BE2C (cell line): ENCODE results near the gene PRCD.

ENCODE experiments used
- DNase-seq: peaks from one replicate; pipeline ENCODE4 v3.0.0-alpha.2; 2020
- H3K27me3 ChIP-seq: fragments of 250-450 bp; sonication (Bioruptor Pico); 2 replicates; pipeline ENCODE4 v1.5.1; 2020; ENCODE audit warnings: mild to moderate bottlenecking
- H3K36me3 ChIP-seq: fragments of 250-450 bp; sonication (Bioruptor Pico); 2 replicates; pipeline ENCODE4 v1.5.1; 2020; ENCODE audit warnings: mild to moderate bottlenecking
- H3K4me1 ChIP-seq: fragments of 250-450 bp; sonication (Bioruptor Pico); 2 replicates; pipeline ENCODE4 v1.5.1; 2020
- H3K4me3 ChIP-seq: 2 replicates; pipeline ENCODE4 v1.5.1; 2011; ENCODE audit warnings: low read depth, low read length
- H3K9me3 ChIP-seq: fragments of 250-450 bp; sonication (Bioruptor Pico); 2 replicates; pipeline ENCODE4 v1.5.1; 2020
- TF ChIP-seq, protein P1 (sequence below): IDR thresholded peaks from 2 replicates; pipeline ENCODE4 v1.5.1; 2012; ENCODE audit warnings: mild to moderate bottlenecking, low read depth, low read length

Gene PRCD

DNA sequence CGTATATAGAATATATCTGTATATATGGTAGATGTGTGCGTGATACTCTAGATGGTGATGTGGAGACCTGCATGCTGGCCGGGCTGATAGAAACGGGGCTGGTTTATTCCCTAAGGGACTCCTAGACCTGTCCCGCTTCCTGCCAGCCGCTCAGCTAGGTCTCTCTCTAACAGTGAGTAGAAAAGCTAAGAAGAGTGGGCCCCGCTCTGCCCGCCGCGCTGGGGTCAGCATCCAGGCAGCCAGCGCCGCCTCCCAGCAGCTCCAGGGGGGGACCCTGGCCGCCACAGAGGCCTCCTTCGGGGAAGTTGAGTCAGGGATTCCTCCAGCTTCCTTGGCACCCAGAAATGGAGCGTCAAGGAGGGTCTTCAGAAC, 11.7 kb upstream of the PRCD start:
- peaks cover 67% of the 10 kb centered on the region for H3K4me1 ChIP-seq
- H3K4me3 ChIP-seq = peak overlapping the region; percentile 34
- DNase-seq = peak; percentile 75
- TF ChIP-seq, protein P1, sequence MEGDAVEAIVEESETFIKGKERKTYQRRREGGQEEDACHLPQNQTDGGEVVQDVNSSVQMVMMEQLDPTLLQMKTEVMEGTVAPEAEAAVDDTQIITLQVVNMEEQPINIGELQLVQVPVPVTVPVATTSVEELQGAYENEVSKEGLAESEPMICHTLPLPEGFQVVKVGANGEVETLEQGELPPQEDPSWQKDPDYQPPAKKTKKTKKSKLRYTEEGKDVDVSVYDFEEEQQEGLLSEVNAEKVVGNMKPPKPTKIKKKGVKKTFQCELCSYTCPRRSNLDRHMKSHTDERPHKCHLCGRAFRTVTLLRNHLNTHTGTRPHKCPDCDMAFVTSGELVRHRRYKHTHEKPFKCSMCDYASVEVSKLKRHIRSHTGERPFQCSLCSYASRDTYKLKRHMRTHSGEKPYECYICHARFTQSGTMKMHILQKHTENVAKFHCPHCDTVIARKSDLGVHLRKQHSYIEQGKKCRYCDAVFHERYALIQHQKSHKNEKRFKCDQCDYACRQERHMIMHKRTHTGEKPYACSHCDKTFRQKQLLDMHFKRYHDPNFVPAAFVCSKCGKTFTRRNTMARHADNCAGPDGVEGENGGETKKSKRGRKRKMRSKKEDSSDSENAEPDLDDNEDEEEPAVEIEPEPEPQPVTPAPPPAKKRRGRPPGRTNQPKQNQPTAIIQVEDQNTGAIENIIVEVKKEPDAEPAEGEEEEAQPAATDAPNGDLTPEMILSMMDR = no peak; the same call in 1 of the 2 replicates
- no peaks in the 10 kb centered on the region for H3K27me3 ChIP-seq
- peaks cover 41% of the 10 kb centered on the region for H3K36me3 ChIP-seq
- no peaks in the 10 kb centered on the region for H3K9me3 ChIP-seq

DNA sequence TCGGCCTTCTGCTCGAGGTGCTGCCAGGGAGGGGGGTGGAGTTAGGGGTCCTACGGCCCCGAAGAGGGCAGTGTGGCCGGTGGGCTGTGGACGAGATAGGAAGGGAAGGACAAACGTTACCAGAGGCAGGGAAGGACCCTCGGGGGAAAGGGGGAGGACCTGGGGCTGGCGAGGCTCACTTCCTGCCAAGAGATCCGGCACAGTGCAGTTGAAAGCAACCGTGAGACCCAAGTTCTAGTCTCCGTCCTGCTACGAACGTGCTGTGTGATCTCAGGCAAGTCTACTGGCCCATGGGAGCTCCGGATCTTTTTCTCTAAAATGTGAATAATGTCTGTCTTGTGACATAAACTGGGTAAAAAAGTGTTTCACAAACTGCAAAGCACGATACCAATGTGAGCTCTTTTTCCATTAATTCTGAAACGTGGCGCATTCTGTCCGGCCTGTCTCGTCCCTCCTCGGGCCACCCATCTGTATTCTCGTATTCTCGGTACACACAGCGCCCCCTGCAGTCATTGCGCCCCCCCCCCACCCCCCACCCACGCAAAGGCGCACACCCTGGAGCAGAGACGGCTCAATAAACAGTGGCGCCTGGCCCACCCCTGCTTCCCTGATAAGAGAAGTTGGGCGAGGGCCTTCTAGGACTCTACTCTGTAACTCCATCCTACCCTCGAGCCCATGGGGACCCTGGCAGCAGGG, 11.2 kb upstream of the PRCD start:
- peaks cover 62% of the 10 kb centered on the region for H3K4me1 ChIP-seq
- H3K9me3 ChIP-seq = no peaks in the 10 kb centered on the region
- H3K4me3 ChIP-seq = peak overlapping the region; percentile 22
- peaks cover 46% of the 10 kb centered on the region for H3K36me3 ChIP-seq
- peak; percentile 75 for DNase-seq
- no peaks in the 10 kb centered on the region for H3K27me3 ChIP-seq
- TF ChIP-seq, protein P1 = no peak; the same call in none of the 2 replicates

DNA sequence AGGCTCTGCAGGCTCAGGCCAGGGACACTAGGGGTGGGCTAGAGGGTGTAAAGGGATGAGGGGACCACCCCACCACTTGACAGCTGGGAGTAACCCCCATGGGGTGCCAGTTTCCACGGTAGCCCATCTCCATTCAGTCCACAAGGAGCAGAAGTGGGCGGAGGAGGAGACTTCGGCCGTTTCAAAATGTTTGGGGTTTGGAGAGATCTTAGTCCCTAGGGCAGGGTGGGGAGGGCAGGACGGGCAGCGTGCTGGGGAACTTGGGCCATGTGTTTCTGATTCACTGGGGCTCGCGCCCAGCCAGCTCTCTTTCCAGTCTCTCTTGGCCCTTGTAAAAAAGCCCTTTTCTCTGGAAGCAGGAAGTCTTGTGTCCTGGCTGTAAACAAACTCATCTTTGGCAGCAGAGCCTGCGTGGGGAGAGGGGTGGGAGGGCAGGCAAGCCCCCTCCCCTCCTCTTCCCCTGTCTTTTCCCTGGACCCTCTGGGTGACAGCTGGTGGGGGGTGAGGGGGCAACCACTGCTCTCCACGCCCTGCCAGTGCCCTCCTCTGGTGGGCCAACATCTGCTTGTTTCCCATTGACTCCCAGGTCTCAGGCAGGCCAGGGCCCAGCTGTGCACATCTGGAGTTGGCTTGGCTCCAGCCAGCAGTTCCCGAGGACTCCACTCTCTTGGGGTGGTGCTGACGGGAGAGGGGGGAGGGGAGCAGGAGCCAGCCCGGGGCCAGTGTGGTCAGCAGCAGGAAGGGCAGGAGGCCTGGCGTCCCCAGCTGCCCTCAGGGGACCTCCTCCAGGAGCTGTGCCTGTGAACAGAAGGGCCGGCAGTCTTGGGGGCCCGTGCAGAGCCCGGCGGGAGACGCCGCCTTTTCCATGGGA, 10.4 kb upstream of the PRCD start:
- DNase-seq = peak; percentile 71
- H3K4me3 ChIP-seq = no peak overlapping the region

DNA sequence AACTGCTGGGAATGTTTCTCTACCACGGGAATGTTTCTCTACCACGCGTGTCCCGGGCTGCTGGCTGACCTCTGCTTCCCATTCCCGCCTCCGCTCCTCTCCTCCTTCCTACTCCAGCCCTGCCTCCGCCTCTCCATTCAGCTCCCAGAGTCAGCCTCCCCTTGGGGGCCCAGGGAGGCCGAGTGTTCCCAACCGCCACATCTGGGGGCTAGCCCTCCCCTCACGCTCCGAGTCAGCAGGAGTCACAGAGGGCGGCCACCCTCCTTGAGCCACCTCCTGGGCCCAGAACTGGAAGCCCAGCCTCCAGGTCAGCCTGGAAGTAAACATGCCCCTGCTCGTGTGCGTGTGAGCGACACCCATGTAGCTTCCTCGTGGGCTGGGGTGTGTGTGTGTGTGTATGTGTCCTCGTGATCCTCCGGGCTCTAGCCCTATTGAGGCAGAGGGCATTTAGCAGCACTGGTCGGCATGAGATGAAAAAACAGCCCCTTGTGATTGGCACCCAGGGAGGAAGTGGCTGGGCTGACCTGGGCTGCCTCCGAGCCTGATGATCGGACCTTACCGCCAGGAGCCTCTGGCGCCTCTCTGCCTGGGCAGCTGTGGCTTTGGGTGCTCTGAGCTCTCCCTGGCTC, 9.6 kb upstream of the PRCD start:
- TF ChIP-seq, protein P1 = no peak
- no peak overlapping the region for H3K4me3 ChIP-seq
- no peaks in the 10 kb centered on the region for H3K27me3 ChIP-seq
- peaks cover 56% of the 10 kb centered on the region for H3K4me1 ChIP-seq
- no peaks in the 10 kb centered on the region for H3K9me3 ChIP-seq
- peaks cover 62% of the 10 kb centered on the region for H3K36me3 ChIP-seq
- DNase-seq = peak; percentile 46

More for the DNA sequence above, 10.4 kb upstream of the PRCD start:
- TF ChIP-seq, protein P1 = no peak
- H3K27me3 ChIP-seq = no peaks in the 10 kb centered on the region
- peaks cover 60% of the 10 kb centered on the region for H3K4me1 ChIP-seq
- H3K9me3 ChIP-seq = no peaks in the 10 kb centered on the region
- H3K36me3 ChIP-seq = peaks cover 54% of the 10 kb centered on the region

DNA sequence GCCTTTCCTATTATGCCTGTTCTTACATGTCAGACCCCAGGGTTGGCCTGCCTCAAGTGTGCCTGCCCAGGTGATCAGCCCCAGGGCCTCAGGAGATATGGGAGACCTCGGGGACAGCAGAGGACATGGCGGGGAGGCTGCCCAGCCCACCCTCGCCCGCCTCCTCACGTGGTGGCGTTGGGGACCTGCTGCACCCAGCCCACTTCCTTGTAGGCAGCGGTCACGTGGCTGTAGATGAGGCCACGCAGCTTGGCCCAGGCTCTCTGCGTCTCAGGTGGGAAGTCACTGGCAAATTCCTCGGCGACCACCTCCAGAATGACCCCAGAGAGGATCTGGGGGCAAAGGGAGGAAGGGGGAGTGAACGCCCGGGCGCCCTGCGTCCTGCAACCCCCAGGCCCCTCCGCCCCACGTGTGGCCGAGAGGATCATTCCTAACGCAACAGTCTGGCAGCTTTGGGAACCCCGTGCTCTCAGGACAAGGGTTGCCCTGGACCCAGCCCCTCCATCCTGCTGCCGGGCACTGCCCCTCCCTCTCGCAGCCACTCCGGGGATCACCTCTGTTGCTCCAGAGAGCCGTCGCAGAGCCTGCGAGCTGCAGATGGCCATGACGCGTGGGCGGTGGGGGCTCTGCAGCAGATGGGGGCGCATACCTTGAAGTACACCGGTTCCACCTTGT, 8.9 kb upstream of the PRCD start:
- peaks cover 53% of the 10 kb centered on the region for H3K4me1 ChIP-seq
- no peaks in the 10 kb centered on the region for H3K9me3 ChIP-seq
- TF ChIP-seq, protein P1 = no peak
- no peaks in the 10 kb centered on the region for H3K27me3 ChIP-seq
- no peak overlapping the region for H3K4me3 ChIP-seq
- DNase-seq = peak; percentile 27
- peaks cover 69% of the 10 kb centered on the region for H3K36me3 ChIP-seq
